VCaP (cell line): Measurements from ENCODE around the gene WDR75.

ENCODE experiments used
- H3K27ac ChIP-seq: fragments of 450-650 bp; 2 replicates; pipeline ENCODE4 v1.5.1; 2017
- TF ChIP-seq, protein P1 (sequence below): fragments of 450-650 bp; conservative IDR thresholded peaks from 2 replicates; pipeline ENCODE4 v1.5.1; 2017; ENCODE audit warnings: mild to moderate bottlenecking, moderate library complexity

The WDR75 gene

GRCh38 chr2:189441709-189442074 lies 418 bp downstream of the WDR75 start:
- TF ChIP-seq, protein P1, sequence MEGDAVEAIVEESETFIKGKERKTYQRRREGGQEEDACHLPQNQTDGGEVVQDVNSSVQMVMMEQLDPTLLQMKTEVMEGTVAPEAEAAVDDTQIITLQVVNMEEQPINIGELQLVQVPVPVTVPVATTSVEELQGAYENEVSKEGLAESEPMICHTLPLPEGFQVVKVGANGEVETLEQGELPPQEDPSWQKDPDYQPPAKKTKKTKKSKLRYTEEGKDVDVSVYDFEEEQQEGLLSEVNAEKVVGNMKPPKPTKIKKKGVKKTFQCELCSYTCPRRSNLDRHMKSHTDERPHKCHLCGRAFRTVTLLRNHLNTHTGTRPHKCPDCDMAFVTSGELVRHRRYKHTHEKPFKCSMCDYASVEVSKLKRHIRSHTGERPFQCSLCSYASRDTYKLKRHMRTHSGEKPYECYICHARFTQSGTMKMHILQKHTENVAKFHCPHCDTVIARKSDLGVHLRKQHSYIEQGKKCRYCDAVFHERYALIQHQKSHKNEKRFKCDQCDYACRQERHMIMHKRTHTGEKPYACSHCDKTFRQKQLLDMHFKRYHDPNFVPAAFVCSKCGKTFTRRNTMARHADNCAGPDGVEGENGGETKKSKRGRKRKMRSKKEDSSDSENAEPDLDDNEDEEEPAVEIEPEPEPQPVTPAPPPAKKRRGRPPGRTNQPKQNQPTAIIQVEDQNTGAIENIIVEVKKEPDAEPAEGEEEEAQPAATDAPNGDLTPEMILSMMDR = no peak
- peak overlapping the region; percentile 88 for H3K27ac ChIP-seq

DNA sequence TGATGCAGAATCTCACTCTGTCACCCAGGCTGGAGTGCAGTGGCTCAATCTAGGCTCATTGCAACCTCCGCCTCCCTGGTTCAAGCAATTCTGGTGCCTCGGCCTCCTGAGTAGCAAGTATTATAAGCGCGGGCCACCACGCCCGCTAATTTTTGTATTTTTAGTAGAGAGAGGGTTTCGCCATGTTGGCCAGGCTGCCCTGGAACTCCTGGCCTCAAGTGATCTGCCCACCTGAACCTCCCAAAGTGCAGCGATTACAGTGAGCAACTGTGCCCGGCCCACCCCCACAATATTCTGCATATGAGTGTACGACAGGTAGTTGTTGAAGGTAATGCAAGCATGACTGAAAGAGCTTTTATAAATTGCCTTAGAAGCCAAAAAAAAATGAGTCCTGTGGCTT lies 1.2 kb downstream of the WDR75 start:
- TF ChIP-seq, protein P1 = no peak
- H3K27ac ChIP-seq = peak overlapping the region; percentile 88; the same call in 1 of the 2 replicates

- TF ChIP-seq, protein P1 = no peak
These were observed 3.0 kb downstream of the WDR75 start for GRCh38 chr2:189444322-189444721.

GRCh38 chr2:189446780-189447179 lies 5.5 kb downstream of the WDR75 start:
- H3K27ac ChIP-seq = no peak overlapping the region
- TF ChIP-seq, protein P1 = no peak

More at GRCh38 chr2:189444322-189444721, 3.0 kb downstream of the WDR75 start:
- H3K27ac ChIP-seq = no peak overlapping the region

GRCh38 chr2:189454009-189454408 lies 12.7 kb downstream of the WDR75 start:
- TF ChIP-seq, protein P1 = no peak
- no peak overlapping the region for H3K27ac ChIP-seq

DNA sequence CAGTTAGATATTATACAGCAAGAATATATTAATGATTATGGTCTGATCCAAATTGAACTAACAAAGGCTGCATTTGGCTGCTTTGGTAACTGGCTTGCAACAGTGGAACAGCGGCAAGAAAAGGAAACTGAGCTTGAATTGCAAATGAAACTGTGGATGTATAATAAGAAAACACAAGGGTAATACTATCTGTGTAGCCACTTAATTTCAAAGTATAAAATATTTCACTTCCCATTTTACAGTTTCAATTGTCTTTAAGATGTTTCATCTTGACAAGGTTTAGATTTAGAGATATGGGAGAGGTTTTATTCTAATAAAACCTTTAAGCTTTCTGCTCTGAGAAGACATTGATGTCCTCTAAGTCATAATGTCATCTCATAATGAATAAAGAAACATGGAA lies 23.8 kb downstream of the WDR75 start:
- TF ChIP-seq, protein P1 = no peak
- no peak overlapping the region for H3K27ac ChIP-seq

- no peak overlapping the region for H3K27ac ChIP-seq
- TF ChIP-seq, protein P1 = no peak
These were observed 24.2 kb downstream of the WDR75 start for GRCh38 chr2:189465478-189465877.

DNA sequence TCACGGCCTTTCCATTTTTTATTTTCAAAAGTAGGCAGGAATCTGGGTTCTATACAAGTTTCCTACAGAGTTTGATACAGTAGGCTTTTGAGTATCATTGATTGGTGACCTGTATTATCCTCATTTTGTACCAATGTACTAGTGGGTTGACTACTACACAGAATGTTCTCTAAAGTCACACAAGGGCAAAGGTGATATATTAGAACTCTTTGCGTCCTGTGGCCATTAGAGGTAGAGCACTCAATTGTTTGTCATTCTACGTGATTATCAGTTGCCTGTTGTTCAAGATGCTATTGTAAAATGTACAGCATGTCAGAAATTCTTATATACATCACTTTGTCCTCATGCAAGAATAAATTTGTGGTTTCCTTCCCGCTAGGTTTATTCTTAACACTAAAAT lies 24.8 kb downstream of the WDR75 start:
- TF ChIP-seq, protein P1 = no peak
- no peak overlapping the region for H3K27ac ChIP-seq
